HG03342 (cell line): Measurements from ENCODE around the gene B4GALT3.

Source experiments
- ATAC-seq: cut with Tn5 transposase; IDR thresholded peaks from one replicate; pipeline ENCODE4 v1.9.1; 2021; ENCODE audit warnings: mild to moderate bottlenecking, moderate library complexity; ENCODE audit not compliant: unreplicated experiment

B4GALT3 gene

GRCh38 chr1:161206411-161207140 is 29.3 kb upstream of the B4GALT3 start:
- no peak for ATAC-seq

GRCh38 chr1:161201836-161202712 is 24.8 kb upstream of the B4GALT3 start, which contains the start of gene NDUFS2:
Gene NDUFS2, plus strand, starts transcription at chr1:161202367. Its CDS starts 19 bp downstream, at chr1:161202386.
- ATAC-seq: peak; percentile 98

DNA sequence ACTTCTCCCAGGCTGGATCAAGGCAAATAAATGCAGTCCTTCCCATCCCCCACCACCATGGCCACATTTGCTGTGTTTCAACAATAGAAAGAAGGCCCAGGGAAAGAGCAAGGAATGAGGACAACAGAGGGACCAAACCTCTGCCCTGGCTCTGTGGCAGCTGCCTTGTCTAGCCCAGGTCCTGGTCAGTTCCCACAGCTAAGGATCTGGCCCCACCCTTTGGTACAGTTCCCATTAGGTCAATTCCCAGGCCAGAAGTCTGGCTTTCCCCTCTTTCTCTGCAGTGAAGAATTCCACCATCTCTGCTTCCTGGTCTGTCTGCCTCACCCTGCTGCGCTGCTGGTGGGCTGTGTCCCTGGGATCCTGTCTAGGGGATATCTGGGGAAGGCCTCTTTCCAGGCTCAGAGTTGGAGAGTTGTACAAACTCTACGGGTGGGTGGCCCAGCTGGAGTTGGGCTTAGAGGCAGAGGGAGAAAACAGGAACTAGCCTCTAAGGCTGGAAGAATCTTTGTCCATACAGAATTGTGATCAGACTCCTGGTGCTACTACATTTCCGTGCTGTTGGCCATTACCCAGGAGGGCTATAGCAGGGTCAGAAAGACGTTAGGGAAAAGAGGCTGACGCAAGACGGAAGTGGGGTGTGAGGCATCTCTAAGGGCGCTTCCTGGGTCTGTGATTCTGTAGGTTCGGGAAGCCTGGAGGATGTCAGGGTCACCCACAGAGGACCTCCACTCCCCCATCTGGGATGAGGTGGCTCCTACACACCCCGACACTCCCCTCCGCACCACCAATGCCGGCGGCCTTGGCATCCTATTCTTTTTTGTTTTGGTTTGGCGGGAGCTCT is 23.9 kb upstream of the B4GALT3 start:
- ATAC-seq: no peak

GRCh38 chr1:161200421-161200991 is 23.2 kb upstream of the B4GALT3 start:
- no peak for ATAC-seq

- no peak for ATAC-seq
Measured at GRCh38 chr1:161199506-161200139, 22.3 kb upstream of the B4GALT3 start.

DNA sequence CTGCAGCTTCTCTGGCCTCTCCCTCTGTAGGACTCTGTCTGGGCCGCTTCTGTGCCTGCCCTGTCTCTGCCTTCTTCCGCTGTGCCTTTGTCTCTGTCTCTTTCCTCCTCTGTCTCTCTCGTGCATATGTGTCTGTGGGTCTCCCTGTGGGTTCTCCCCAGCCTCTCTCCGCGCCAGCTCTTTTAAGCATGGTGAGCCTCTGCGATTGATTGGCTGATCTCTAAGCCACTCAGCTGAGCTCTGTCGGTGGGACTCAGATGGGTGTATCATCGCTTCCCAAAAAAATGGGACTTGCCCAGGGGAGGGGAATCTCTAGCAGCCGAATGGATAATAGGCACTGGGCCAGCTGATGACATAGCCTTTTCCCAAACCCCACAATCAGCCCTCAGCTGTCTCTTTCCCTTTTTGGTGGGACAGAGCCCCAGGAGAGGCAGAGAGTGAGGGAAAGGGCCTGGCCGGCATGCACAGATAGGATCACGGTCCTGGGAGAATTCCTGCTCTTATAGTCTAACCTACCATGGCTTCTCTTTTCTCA is 21.7 kb upstream of the B4GALT3 start, which contains the start of gene ADAMTS4:
Gene ADAMTS4, minus strand, starts transcription at position 158 of the 535 bp plus-strand sequence. CDS start 427 bp downstream, outside the sequence.
- ATAC-seq: no peak

- ATAC-seq: no peak
Measured at GRCh38 chr1:161198194-161198896, 21.0 kb upstream of the B4GALT3 start.

DNA sequence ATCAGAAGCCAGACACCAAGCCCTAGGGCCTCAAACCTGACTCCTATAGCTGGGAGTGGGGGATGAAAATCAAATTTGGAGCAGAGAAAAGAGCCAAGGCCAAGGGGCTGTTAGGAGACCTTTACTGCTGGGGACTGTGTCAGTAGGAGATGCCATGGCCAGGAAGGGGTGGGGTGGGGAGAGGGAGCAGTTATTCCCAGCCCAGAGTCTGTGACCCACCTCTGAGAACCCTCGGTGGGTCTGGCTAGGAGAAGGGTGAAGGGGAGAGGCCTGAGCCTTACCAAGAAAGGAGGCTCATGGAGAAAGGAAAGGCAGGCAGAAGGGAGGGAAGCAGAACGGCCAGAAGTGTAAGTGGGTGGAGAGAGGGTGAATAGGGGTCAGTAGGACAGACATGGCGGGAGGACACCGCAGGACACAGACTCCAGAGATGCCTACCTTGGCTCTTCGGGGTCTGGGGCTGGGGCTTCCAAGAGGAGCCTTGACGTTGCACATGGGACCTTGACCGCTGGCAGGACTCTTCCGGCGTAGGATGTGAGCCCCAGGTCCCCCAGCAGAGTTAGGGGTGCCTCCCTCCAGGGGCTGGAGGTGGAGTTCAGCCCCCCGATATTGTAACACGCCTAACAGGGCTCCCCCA is 20.4 kb upstream of the B4GALT3 start:
- ATAC-seq: no peak

- no peak for ATAC-seq
Measured at GRCh38 chr1:161196521-161197451, 19.5 kb upstream of the B4GALT3 start.

DNA sequence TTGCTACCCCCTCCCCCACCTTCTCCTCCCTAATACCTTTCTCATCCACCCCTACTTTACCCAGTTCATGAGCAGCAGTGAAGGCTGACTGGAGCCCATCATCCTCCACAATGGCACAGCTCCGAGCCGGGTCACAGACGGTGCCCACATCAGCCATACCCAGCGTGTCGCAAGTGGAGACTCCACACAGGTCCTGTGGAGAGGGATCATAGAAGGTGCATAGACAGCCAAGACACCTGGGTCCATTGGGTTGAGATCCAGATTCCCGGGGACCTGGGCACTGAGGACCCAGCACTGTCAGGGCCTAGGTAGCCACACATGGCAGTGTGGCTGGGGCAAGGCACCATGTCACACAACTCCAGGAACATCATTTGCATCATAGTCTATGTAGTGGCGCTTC is 18.8 kb upstream of the B4GALT3 start:
- ATAC-seq: no peak

DNA sequence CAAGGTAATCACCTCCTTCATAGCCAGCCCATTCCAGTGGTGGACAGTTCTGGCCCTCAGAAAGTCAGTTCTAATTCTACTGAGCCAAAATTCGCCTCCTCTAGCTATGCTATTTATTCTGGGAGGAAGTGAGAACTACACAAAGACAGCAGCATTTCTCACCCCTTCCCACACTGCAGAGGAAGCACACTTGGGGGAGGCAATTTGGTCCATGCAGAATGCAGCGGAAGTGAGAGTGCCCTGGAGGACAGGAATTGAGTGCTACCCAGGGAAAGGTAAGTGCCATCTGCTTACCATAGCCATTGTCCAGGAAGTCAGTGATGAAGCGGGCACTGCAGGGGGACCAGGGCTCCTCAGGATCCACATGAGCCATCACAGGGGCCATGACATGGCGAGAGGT is 17.9 kb upstream of the B4GALT3 start:
- no peak for ATAC-seq

DNA sequence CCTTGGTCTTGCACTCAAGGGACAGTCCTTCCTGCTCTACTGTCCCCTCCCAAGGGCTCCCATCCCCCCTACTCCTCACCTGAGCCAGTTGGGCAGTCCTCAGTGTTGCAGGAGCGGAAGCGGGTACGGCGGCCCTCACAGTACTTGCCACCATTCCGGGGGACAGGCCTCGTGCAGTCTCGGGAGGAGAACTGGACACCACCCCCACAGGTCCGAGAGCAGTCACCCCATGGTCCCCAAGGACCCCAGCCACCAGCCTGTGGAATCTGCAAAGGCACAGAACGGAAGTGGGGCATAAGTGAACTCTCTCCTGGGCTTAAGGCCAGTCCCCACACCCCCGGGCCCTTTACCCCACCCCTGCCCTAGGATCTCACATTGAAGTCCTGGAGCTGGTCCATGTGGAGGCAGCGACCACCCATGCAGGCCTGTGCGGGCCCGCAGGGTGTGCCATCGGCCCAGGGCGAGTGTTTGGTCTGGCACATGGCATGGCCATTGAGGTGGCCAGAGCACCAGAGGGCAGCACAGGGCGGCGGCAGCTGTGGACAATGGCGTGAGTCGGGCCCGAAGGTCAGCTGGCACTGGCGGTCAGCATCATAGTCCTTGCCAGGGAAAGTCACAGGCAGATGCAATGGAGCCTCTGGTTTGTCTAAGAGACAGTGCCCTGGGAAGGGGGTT is 16.4 kb upstream of the B4GALT3 start:
- ATAC-seq: no peak

GRCh38 chr1:161192476-161193465 is 15.5 kb upstream of the B4GALT3 start:
- ATAC-seq: peak; percentile 75

DNA sequence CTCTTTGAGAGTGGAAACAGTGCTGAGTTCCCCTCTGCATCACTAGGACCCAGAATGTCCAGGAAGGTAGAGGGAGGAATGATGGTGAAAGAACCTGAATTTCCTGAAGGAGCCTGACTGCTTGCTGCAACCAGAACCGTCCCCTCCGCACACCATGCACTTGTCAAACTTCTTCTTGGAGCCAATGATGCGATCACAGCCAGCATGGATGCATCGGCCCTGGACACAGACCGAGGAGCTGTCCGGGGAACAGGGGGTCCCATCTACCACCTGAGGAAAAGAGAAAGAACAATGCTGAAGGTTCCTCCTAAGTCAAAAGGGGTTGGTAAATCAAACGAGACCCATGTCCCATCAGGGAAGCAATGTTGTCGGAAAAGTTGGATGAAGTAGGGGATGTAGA is 14.7 kb upstream of the B4GALT3 start:
- ATAC-seq: no peak

- ATAC-seq: no peak
Measured at GRCh38 chr1:161190962-161191521, 13.7 kb upstream of the B4GALT3 start.

- ATAC-seq: no peak
Measured at GRCh38 chr1:161189036-161189435, 11.7 kb upstream of the B4GALT3 start.
